Measurements from ENCODE around the gene OGFOD3. TPM values are rescaled to one million over a fixed set of nuclear protein-coding genes. Genes with fewer than 3 reads are reported as not detected.

The OGFOD3 gene
- total and polyA plus RNA-seq, 9 of the 15 experiments (the other 6 are each of a cell fraction or from before 2014, with no cell fraction given): 0.69 to 44.7 (median 18.9) TPM

- TF ChIP-seq, protein P1, sequence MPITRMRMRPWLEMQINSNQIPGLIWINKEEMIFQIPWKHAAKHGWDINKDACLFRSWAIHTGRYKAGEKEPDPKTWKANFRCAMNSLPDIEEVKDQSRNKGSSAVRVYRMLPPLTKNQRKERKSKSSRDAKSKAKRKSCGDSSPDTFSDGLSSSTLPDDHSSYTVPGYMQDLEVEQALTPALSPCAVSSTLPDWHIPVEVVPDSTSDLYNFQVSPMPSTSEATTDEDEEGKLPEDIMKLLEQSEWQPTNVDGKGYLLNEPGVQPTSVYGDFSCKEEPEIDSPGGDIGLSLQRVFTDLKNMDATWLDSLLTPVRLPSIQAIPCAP (CRISPR knock-in tag; IDR thresholded peaks at IDR 0.05; ENCODE audit: borderline replicate concordance): no peak
- TF ChIP-seq ZMIZ1 (IDR thresholded peaks at IDR 0.05; ENCODE audit: low read depth in 2 of 2, low read length in 2 of 2): no peak
- TF ChIP-seq NR2C2 (CRISPR knock-in tag; IDR thresholded peaks at IDR 0.05): peak; percentile 57; the same call in 1 of the 2 replicates
- no peak for TF ChIP-seq NR2C2 (tag; IDR thresholded peaks at IDR 0.05)
- TF ChIP-seq FOXK2 (conservative IDR thresholded peaks at IDR 0.05 in 1 of 2, IDR thresholded peaks at IDR 0.05 in 1 of 2; ENCODE audit: low read depth in 2 of 2): no peak
- peak; percentile 12; the same call in 1 of the 2 replicates for TF ChIP-seq ARID1B (IDR thresholded peaks at IDR 0.05)
- no peak for TF ChIP-seq ZNF507 (tag; conservative IDR thresholded peaks at IDR 0.05)
- no peak for TF ChIP-seq ZEB2 (IDR thresholded peaks at IDR 0.05)
- TF ChIP-seq FIP1L1 (IDR thresholded peaks at IDR 0.05; ENCODE audit: low read depth, low read length, poor library complexity, severe bottlenecking): peak; percentile 25
- TF ChIP-seq, protein P2, sequence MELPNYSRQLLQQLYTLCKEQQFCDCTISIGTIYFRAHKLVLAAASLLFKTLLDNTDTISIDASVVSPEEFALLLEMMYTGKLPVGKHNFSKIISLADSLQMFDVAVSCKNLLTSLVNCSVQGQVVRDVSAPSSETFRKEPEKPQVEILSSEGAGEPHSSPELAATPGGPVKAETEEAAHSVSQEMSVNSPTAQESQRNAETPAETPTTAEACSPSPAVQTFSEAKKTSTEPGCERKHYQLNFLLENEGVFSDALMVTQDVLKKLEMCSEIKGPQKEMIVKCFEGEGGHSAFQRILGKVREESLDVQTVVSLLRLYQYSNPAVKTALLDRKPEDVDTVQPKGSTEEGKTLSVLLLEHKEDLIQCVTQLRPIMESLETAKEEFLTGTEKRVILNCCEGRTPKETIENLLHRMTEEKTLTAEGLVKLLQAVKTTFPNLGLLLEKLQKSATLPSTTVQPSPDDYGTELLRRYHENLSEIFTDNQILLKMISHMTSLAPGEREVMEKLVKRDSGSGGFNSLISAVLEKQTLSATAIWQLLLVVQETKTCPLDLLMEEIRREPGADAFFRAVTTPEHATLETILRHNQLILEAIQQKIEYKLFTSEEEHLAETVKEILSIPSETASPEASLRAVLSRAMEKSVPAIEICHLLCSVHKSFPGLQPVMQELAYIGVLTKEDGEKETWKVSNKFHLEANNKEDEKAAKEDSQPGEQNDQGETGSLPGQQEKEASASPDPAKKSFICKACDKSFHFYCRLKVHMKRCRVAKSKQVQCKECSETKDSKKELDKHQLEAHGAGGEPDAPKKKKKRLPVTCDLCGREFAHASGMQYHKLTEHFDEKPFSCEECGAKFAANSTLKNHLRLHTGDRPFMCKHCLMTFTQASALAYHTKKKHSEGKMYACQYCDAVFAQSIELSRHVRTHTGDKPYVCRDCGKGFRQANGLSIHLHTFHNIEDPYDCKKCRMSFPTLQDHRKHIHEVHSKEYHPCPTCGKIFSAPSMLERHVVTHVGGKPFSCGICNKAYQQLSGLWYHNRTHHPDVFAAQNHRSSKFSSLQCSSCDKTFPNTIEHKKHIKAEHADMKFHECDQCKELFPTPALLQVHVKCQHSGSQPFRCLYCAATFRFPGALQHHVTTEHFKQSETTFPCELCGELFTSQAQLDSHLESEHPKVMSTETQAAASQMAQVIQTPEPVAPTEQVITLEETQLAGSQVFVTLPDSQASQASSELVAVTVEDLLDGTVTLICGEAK (IDR thresholded peaks at IDR 0.05): peak; percentile 67
- TF ChIP-seq, protein P2 (CRISPR knock-in tag; IDR thresholded peaks at IDR 0.05): no peak
- no peak for TF ChIP-seq IFI16 (CRISPR knock-in tag; IDR thresholded peaks at IDR 0.05)
- TF ChIP-seq SMARCB1 (IDR thresholded peaks at IDR 0.05; ENCODE audit: insufficient read length, low read depth): peak; percentile 82
- peak; percentile 91; the same call in 1 of the 2 replicates for TF ChIP-seq TGIF2 (CRISPR knock-in tag; IDR thresholded peaks at IDR 0.05)
Observed at GRCh38 chr17:82414548-82415281, 3.7 kb downstream of the OGFOD3 start (continued).
